ENCODE results near the gene CDH4. TPM values are rescaled to one million over a fixed set of nuclear protein-coding genes. Genes with fewer than 3 reads are reported as not detected.

Gene CDH4
- total and polyA plus RNA-seq, 2 donors (not counting 1 experiment from before 2014, with no cell fraction given) = not detected

DNA sequence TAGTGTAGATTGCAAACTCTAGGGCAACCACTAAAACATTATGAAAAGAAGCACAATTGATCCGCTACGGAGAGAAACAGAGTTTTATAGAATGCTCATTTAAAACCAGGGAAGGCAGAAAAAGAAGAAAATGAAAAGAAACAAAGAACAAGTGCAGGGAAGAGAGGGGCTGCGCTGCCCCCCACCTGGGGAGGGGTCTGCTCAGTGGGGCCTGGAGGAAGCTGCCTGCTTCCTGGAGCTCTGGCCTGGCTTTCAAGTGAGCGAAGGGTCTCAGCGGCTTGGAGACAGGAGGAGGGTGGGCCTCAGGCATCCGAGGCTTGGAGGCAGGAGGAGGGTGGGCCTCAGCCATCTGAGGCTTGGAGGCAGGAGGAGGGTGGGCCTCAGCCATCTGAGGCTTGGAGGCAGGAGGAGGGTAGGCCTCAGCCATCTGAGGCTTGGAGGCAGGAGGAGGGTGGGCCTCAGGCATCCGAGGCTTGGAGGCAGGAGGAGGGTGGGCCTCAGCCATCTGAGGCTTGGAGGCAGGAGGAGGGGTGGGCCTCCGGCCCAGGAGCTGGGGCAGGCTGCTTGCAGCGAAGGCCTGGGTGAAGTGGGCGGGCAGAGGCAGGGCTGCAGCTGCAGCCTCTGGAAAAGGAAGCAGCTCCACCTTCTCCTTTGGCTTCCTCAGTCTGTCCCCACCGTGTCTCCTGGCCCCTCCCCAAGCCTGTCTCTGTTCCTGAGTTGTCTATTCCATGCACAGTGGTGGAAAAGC, 407.4 kb downstream of the CDH4 start:
- Mint-ChIP-seq H3K9me3 (ENCODE audit: insufficient read depth) (no peaks in the 10 kb centered on the region), H3K27me3 (no peaks in the 10 kb centered on the region), H3K27ac (no peak overlapping the region), H3K4me3 (no peak overlapping the region), H3K4me1 (no peaks in the 10 kb centered on the region)
- POLR2A ChIA-PET = no interaction called here
- DNase-seq (no peak), ATAC-seq (ENCODE audit: low read depth) (no peak)
- H3K27me3 ChIP-seq (replicated peaks in 1 of 4; ENCODE audit: control extremely low read depth in 1 of 4, control insufficient read depth in 3 of 4, insufficient read depth in 4 of 4, low read length in 3 of 4) = no peaks in the 10 kb centered on the region
- H3K9me3 ChIP-seq (ENCODE audit: control extremely low read depth in 1 of 3, control insufficient read depth in 2 of 3, insufficient read depth in 1 of 3, low read length in 2 of 3) = peaks cover 0 to 25% (median 0%) of the 10 kb centered on the region in 3 donors
- CTCF ChIA-PET = no interaction called here
- no peak overlapping the region for H3K9ac ChIP-seq (ENCODE audit: low read length)
- H3K36me3 ChIP-seq (replicated peaks in 1 of 2; ENCODE audit: control extremely low read depth in 1 of 2, control insufficient read depth in 1 of 2, extremely low read depth in 1 of 2, insufficient read depth in 2 of 2, low read length in 1 of 2) = no peaks in the 10 kb centered on the region
- H3K4me3 ChIP-seq (ENCODE audit: control extremely low read depth in 1 of 5, extremely low read depth in 1 of 5, insufficient read depth in 1 of 5, low read depth in 2 of 5, low read length in 4 of 5) = no peak overlapping the region
- no peaks in the 10 kb centered on the region for H4K20me1 ChIP-seq (ENCODE audit: control insufficient read depth, insufficient read depth, low read length, poor library complexity, severe bottlenecking)
- no peaks in the 10 kb centered on the region for H3K79me2 ChIP-seq (ENCODE audit: control insufficient read depth, insufficient read depth, low read length)
- intact Hi-C loops (cut with micrococcal nuclease) = no loop called here
- no peak overlapping the region for H3K27ac ChIP-seq (ENCODE audit: low read length in 2 of 2)
- no peak overlapping the region for H3K4me2 ChIP-seq (replicated peaks; ENCODE audit: low read depth, low read length, poor library complexity, severe bottlenecking)
- H2AFZ ChIP-seq (ENCODE audit: insufficient read depth, low read depth, low read length, poor library complexity, severe bottlenecking) = no peak overlapping the region
- 61% methylated on average over 9 of the region's 11 CpGs for WGBS (ENCODE audit: insufficient coverage)
- no peaks in the 10 kb centered on the region for H3K4me1 ChIP-seq (ENCODE audit: control insufficient read depth in 2 of 2, insufficient read depth in 2 of 2, low read length in 2 of 2)
- TF ChIP-seq EZH2 (IDR thresholded peaks at IDR 0.05; ENCODE audit: borderline replicate concordance, insufficient read depth, low read depth, low read length, poor library complexity, severe bottlenecking) = no peak
- TF ChIP-seq, protein P1, sequence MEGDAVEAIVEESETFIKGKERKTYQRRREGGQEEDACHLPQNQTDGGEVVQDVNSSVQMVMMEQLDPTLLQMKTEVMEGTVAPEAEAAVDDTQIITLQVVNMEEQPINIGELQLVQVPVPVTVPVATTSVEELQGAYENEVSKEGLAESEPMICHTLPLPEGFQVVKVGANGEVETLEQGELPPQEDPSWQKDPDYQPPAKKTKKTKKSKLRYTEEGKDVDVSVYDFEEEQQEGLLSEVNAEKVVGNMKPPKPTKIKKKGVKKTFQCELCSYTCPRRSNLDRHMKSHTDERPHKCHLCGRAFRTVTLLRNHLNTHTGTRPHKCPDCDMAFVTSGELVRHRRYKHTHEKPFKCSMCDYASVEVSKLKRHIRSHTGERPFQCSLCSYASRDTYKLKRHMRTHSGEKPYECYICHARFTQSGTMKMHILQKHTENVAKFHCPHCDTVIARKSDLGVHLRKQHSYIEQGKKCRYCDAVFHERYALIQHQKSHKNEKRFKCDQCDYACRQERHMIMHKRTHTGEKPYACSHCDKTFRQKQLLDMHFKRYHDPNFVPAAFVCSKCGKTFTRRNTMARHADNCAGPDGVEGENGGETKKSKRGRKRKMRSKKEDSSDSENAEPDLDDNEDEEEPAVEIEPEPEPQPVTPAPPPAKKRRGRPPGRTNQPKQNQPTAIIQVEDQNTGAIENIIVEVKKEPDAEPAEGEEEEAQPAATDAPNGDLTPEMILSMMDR (IDR thresholded peaks at IDR 0.05) = no peak

DNA sequence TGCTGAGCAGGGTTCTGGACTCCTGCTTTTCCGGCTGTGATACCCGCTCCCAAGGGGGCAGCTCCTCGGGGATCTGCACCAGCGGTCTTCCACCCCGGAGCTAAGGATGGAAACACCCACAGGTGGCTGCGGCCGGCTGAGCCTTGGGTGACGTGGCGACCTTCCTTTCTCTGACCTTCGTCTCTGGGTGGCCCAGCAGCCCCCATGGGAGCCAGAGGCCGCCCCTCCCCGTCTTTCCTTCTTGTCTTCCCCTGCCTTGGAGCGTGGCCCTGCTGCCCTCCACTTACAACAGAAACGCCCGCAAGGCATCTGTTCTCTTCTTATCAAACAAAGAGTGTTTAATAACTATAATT, 407.9 kb downstream of the CDH4 start:
- no peaks in the 10 kb centered on the region for H3K4me1 ChIP-seq (ENCODE audit: control insufficient read depth in 2 of 2, insufficient read depth in 2 of 2, low read length in 2 of 2)
- no peaks in the 10 kb centered on the region for H3K9me3 Mint-ChIP-seq (ENCODE audit: insufficient read depth)
- H3K79me2 ChIP-seq (ENCODE audit: control insufficient read depth, insufficient read depth, low read length) = no peaks in the 10 kb centered on the region
- CTCF ChIA-PET = no interaction called here
- 96% methylated on average over 9 of the region's 15 CpGs for WGBS (ENCODE audit: insufficient coverage)
- no peak overlapping the region for H2AFZ ChIP-seq (ENCODE audit: insufficient read depth, low read depth, low read length, poor library complexity, severe bottlenecking)
- TF ChIP-seq, protein P1 (IDR thresholded peaks at IDR 0.05) = no peak
- TF ChIP-seq EZH2 (IDR thresholded peaks at IDR 0.05; ENCODE audit: borderline replicate concordance, insufficient read depth, low read depth, low read length, poor library complexity, severe bottlenecking) = no peak
- H3K27me3 ChIP-seq (replicated peaks in 1 of 4; ENCODE audit: control extremely low read depth in 1 of 4, control insufficient read depth in 3 of 4, insufficient read depth in 4 of 4, low read length in 3 of 4) = no peaks in the 10 kb centered on the region
- no peaks in the 10 kb centered on the region for H3K27me3 Mint-ChIP-seq
- no peak overlapping the region for H3K4me2 ChIP-seq (replicated peaks; ENCODE audit: low read depth, low read length, poor library complexity, severe bottlenecking)
- no peak for DNase-seq
- no peak overlapping the region for H3K4me3 Mint-ChIP-seq
- POLR2A ChIA-PET = no interaction called here
- no peaks in the 10 kb centered on the region for H4K20me1 ChIP-seq (ENCODE audit: control insufficient read depth, insufficient read depth, low read length, poor library complexity, severe bottlenecking)
- H3K27ac ChIP-seq (ENCODE audit: low read length in 2 of 2) = no peak overlapping the region
- intact Hi-C loops (cut with micrococcal nuclease) = no loop called here
- no peak overlapping the region for H3K4me3 ChIP-seq (ENCODE audit: control extremely low read depth in 1 of 5, extremely low read depth in 1 of 5, insufficient read depth in 1 of 5, low read depth in 2 of 5, low read length in 4 of 5)
- peaks cover 0 to 23% (median 0%) of the 10 kb centered on the region in 3 donors for H3K9me3 ChIP-seq (ENCODE audit: control extremely low read depth in 1 of 3, control insufficient read depth in 2 of 3, insufficient read depth in 1 of 3, low read length in 2 of 3)
- H3K27ac Mint-ChIP-seq = no peak overlapping the region
- H3K4me1 Mint-ChIP-seq = no peaks in the 10 kb centered on the region
- H3K36me3 ChIP-seq (replicated peaks in 1 of 2; ENCODE audit: control extremely low read depth in 1 of 2, control insufficient read depth in 1 of 2, extremely low read depth in 1 of 2, insufficient read depth in 2 of 2, low read length in 1 of 2) = no peaks in the 10 kb centered on the region
- no peak for ATAC-seq (ENCODE audit: low read depth)
- H3K9ac ChIP-seq (ENCODE audit: low read length) = no peak overlapping the region

Measured in B cell (primary cell).